ENCODE data around the gene ABCB6.
A peak's percentile ranks its signal among the peaks of the same experiment; 100 is the strongest.
"Not testable (repeated sequence)": the region's sequence is repeated elsewhere in the genome, so short reads cannot be mapped to it uniquely, and the experiment has no call there.

Gene ABCB6

DNA sequence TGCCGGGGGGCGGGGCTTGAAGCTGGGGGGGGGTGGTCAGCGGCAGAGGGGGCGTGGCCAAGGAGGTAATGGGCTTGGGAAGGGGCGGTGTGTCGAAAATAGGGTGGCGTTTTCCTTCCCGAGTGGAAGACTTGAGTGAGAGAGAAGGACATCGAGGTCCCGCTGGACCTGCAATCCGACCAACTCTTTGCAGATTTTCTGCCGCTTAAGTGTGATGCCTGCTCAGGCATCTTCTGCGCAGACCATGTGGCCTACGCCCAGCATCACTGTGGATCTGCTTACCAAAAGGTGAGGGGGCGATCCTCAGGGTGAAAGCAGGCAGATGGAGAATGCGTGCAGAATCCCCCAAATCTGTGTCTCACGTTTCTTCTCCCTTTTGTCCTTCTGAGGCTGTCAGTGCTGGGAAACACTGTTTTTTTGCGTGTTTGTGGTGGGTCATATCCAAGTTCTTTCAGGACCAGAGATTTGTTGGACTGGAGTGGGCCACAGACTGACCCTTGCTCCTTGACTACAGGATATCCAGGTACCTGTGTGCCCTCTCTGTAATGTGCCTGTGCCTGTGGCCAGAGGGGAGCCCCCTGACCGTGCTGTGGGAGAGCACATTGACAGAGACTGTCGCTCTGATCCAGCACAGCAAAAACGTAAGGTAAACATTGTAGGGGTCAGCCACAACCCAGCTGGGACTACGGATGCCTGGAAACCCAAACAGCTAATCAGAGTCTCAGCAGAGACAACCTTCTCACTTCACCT lies 11.4 kb downstream of the ABCB6 start:
- TF ChIP-seq, protein P1, sequence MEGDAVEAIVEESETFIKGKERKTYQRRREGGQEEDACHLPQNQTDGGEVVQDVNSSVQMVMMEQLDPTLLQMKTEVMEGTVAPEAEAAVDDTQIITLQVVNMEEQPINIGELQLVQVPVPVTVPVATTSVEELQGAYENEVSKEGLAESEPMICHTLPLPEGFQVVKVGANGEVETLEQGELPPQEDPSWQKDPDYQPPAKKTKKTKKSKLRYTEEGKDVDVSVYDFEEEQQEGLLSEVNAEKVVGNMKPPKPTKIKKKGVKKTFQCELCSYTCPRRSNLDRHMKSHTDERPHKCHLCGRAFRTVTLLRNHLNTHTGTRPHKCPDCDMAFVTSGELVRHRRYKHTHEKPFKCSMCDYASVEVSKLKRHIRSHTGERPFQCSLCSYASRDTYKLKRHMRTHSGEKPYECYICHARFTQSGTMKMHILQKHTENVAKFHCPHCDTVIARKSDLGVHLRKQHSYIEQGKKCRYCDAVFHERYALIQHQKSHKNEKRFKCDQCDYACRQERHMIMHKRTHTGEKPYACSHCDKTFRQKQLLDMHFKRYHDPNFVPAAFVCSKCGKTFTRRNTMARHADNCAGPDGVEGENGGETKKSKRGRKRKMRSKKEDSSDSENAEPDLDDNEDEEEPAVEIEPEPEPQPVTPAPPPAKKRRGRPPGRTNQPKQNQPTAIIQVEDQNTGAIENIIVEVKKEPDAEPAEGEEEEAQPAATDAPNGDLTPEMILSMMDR (IDR thresholded peaks at IDR 0.05; ENCODE audit: low read depth, low read length), result no peak
- peak overlapping the region; percentile 76 for H3K4me3 ChIP-seq (replicated peaks in 1 of 2; ENCODE audit: low read depth in 2 of 2, low read length in 2 of 2)
- DNase-seq (ENCODE audit: low read depth in 2 of 2), result no peak

GRCh38 chr2:219206328-219207133 lies 12.2 kb downstream of the ABCB6 start, which contains the start of gene ZFAND2B:
TSS of gene ZFAND2B (plus strand) at chr2:219206782. CDS start at chr2:219206988, 206 bp downstream.
- peak; percentile 90 to 95 for DNase-seq (ENCODE audit: low read depth in 2 of 2)
- H3K4me3 ChIP-seq (replicated peaks in 1 of 2; ENCODE audit: low read depth in 2 of 2, low read length in 2 of 2), result peak within 1 kb of the TSS; percentile 76
- TF ChIP-seq, protein P1 (IDR thresholded peaks at IDR 0.05; ENCODE audit: low read depth, low read length), result peak; percentile 8

GRCh38 chr2:219205981-219206327 lies 12.8 kb downstream of the ABCB6 start:
- TF ChIP-seq, protein P1 (IDR thresholded peaks at IDR 0.05; ENCODE audit: low read depth, low read length), result no peak
- no peak for DNase-seq (ENCODE audit: low read depth in 2 of 2)

DNA sequence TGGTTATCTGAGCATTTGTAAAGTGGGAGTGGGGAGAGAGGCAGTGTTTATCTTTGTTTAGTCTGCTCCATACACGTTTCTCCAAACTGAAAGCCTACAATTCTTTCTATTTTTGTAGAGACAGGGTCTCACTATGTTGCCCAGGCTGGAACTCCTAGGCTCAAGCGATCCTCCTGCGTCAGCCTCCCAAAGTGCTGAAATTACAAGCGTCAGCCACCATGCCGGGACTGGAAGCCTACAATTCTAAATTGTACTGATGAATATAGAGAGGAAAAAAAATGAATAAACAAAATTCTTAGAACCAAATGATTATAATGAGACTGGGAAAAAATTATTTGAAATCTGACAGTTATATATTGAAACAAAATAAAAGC lies 13.6 kb downstream of the ABCB6 start:
- no peak for DNase-seq (ENCODE audit: low read depth in 2 of 2)
- no peak overlapping the region for H3K4me3 ChIP-seq (replicated peaks in 1 of 2; ENCODE audit: low read depth in 2 of 2, low read length in 2 of 2)
- TF ChIP-seq, protein P1 (IDR thresholded peaks at IDR 0.05; ENCODE audit: low read depth, low read length), result no peak

More at GRCh38 chr2:219205981-219206327, 12.8 kb downstream of the ABCB6 start:
- peak overlapping the region; percentile 58 to 66 for H3K4me3 ChIP-seq (replicated peaks in 1 of 2; ENCODE audit: low read depth in 2 of 2, low read length in 2 of 2)

GRCh38 chr2:219204425-219205164 lies 14.2 kb downstream of the ABCB6 start:
- no peak for DNase-seq (ENCODE audit: low read depth in 2 of 2)

DNA sequence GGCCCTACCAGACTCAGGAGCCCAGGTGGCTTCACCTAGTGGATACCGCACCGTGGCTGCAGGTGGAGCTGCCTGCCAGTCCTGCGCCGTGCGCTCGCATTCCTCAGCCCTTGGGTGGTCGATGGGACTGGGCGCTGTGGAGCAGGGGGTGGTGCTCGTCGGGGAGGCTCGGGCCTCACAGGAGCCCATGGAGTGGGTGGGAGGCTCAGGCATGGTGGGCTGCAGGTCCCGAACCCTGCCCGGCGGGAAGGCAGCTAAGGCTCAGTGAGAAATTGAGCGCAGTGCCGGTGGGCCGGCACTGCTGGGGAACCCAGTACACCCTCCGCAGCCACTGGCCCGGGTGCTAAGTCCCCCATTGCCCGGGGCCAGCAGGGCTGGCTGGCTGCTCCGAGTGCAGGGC lies 17.4 kb downstream of the ABCB6 start:
- DNase-seq (ENCODE audit: low read depth in 2 of 2); H3K4me3 ChIP-seq (replicated peaks in 1 of 2; ENCODE audit: low read depth in 2 of 2, low read length in 2 of 2): not testable (repeated sequence)

More at GRCh38 chr2:219204425-219205164, 14.2 kb downstream of the ABCB6 start:
- TF ChIP-seq, protein P1 (IDR thresholded peaks at IDR 0.05; ENCODE audit: low read depth, low read length), result no peak
- H3K4me3 ChIP-seq (replicated peaks in 1 of 2; ENCODE audit: low read depth in 2 of 2, low read length in 2 of 2), result no peak overlapping the region

- DNase-seq (ENCODE audit: low read depth in 2 of 2); H3K4me3 ChIP-seq (replicated peaks in 1 of 2; ENCODE audit: low read depth in 2 of 2, low read length in 2 of 2): not testable (repeated sequence)
Measured at GRCh38 chr2:219200502-219201326, 18.0 kb downstream of the ABCB6 start.
